Vagina (tissue), 2 donors: ENCODE data around the gene MCTP2. TPM values are rescaled to one million over a fixed set of nuclear protein-coding genes. Genes with fewer than 3 reads are reported as not detected.

ENCODE experiments used
- DNase-seq, 2 donors: peaks; one replicate each; pipeline ENCODE4 v3.0.0-alpha.2; 2017; ENCODE audit errors: extremely low spot score in 2 of 2
- H3K27ac ChIP-seq: fragments of 200-600 bp; sonication (generic); one replicate; pipeline ENCODE4 v1.5.1; 2019
- H3K27me3 ChIP-seq: fragments of 200-600 bp; sonication (generic); one replicate; pipeline ENCODE4 v1.5.1; 2019
- H3K36me3 ChIP-seq, 2 donors: fragments of 200-600 bp; sonication (generic); one replicate each; pipeline ENCODE4 v1.5.1; 2017 to 2019
- H3K4me1 ChIP-seq: fragments of 200-600 bp; sonication (generic); one replicate; pipeline ENCODE4 v1.5.1; 2019
- H3K4me3 ChIP-seq, 2 donors: fragments of 200-600 bp; sonication (generic); 1 replicate in 1 of 2; 2 replicates in 1 of 2; pipeline ENCODE4 v1.5.1; 2016 to 2019
- H3K9me3 ChIP-seq: fragments of 200-600 bp; sonication (generic); one replicate; pipeline ENCODE4 v1.5.1; 2019
- CTCF ChIP-seq, 3 experiments: fragments of 450-650 bp in 2 of 3; fragments of 200-600 bp in 1 of 3; sonication (generic) in 1 of 3; IDR thresholded peaks; one replicate each; pipeline ENCODE4 v1.5.1; 2017 to 2019; ENCODE audit warnings: antibody characterized with exemption in 3 of 3, mild to moderate bottlenecking in 2 of 3, moderate library complexity in 2 of 3
- POLR2A ChIP-seq, 2 donors: fragments of 450-650 bp; IDR thresholded peaks; one replicate each; pipeline ENCODE4 v1.6.1; 2017; ENCODE audit warnings: antibody characterized with exemption in 2 of 2, mild to moderate bottlenecking in 2 of 2, moderate library complexity in 2 of 2
- POLR2AphosphoS5 ChIP-seq, 2 donors: sonication (generic); formaldehyde crosslinking; IDR thresholded peaks; one replicate each; pipeline ENCODE4 v1.9.0; 2017; ENCODE audit warnings: antibody characterized with exemption in 2 of 2, mild to moderate bottlenecking in 2 of 2, low read depth in 1 of 2; ENCODE audit not compliant: insufficient read depth in 1 of 2
- intact Hi-C: fragments of 100-400 bp; cut with DNase I; formaldehyde crosslinking; loops from one replicate; pipeline ENCODE4 v1.15.1; 2023
- total RNA-seq: library from RNA; depleted of rRNA; stranded (reverse); fragments of >200 nt; gene quantifications from one replicate; pipeline ENCODE4 v1.2.3, GENCODE V29; 2016

Gene MCTP2
- total RNA-seq, 1 donor from 2014 or later: 21.1 TPM

- DNase-seq: no peak
Observed at GRCh38 chr15:94243418-94243817, 12.1 kb downstream of the MCTP2 start.

GRCh38 chr15:94246016-94246415, 14.7 kb downstream of the MCTP2 start:
- Histone ChIP-seq H3K4me3 (no peak overlapping the region), H3K27ac (no peak overlapping the region), H3K9me3 (no peaks in the 10 kb centered on the region), H3K27me3 (no peaks in the 10 kb centered on the region), H3K4me1 (no peaks in the 10 kb centered on the region), H3K36me3 (no peaks in the 10 kb centered on the region)
- no peak for TF ChIP-seq CTCF (IDR thresholded peaks at IDR 0.05)
- TF ChIP-seq POLR2AphosphoS5 (IDR thresholded peaks at IDR 0.05; ENCODE audit: insufficient read depth in 1 of 2, low read depth in 1 of 2): no peak
- DNase-seq: no peak
- intact Hi-C loops: no loop called here

More at GRCh38 chr15:94243418-94243817, 12.1 kb downstream of the MCTP2 start:
- Histone ChIP-seq H3K27me3 (no peaks in the 10 kb centered on the region), H3K4me1 (peaks cover 16% of the 10 kb centered on the region), H3K4me3 (no peak overlapping the region), H3K27ac (no peak overlapping the region), H3K9me3 (no peaks in the 10 kb centered on the region), H3K36me3 (no peaks in the 10 kb centered on the region)
- TF ChIP-seq POLR2AphosphoS5 (IDR thresholded peaks at IDR 0.05; ENCODE audit: insufficient read depth in 1 of 2, low read depth in 1 of 2) (no peak), POLR2A (IDR thresholded peaks at IDR 0.05) (no peak), CTCF (IDR thresholded peaks at IDR 0.05) (no peak)
- intact Hi-C loops: no loop called here

GRCh38 chr15:94247789-94248638, 16.7 kb downstream of the MCTP2 start:
- no peak overlapping the region for H3K27ac ChIP-seq
- H3K36me3 ChIP-seq: no peaks in the 10 kb centered on the region
- H3K9me3 ChIP-seq: no peaks in the 10 kb centered on the region
- TF ChIP-seq CTCF (IDR thresholded peaks at IDR 0.05): no peak
- TF ChIP-seq POLR2A (IDR thresholded peaks at IDR 0.05): no peak
- TF ChIP-seq POLR2AphosphoS5 (IDR thresholded peaks at IDR 0.05; ENCODE audit: insufficient read depth in 1 of 2, low read depth in 1 of 2): no peak
- H3K4me1 ChIP-seq: no peaks in the 10 kb centered on the region
- no peak overlapping the region for H3K4me3 ChIP-seq
- DNase-seq: no peak
- intact Hi-C loops: no loop called here
- H3K27me3 ChIP-seq: no peaks in the 10 kb centered on the region

GRCh38 chr15:94250801-94251200, 19.4 kb downstream of the MCTP2 start:
- Histone ChIP-seq H3K27me3 (no peaks in the 10 kb centered on the region), H3K4me1 (no peaks in the 10 kb centered on the region), H3K27ac (no peak overlapping the region), H3K9me3 (no peaks in the 10 kb centered on the region), H3K4me3 (no peak overlapping the region), H3K36me3 (no peaks in the 10 kb centered on the region)
- TF ChIP-seq POLR2AphosphoS5 (IDR thresholded peaks at IDR 0.05; ENCODE audit: insufficient read depth in 1 of 2, low read depth in 1 of 2): no peak
- TF ChIP-seq CTCF (IDR thresholded peaks at IDR 0.05): no peak
- TF ChIP-seq POLR2A (IDR thresholded peaks at IDR 0.05): no peak
- no peak for DNase-seq
- intact Hi-C loops: no loop called here

GRCh38 chr15:94252223-94252766, 20.9 kb downstream of the MCTP2 start:
- no peaks in the 10 kb centered on the region for H3K27me3 ChIP-seq
- intact Hi-C loops: no loop called here
- no peak overlapping the region for H3K4me3 ChIP-seq
- H3K4me1 ChIP-seq: no peaks in the 10 kb centered on the region
- TF ChIP-seq POLR2A (IDR thresholded peaks at IDR 0.05) (no peak), POLR2AphosphoS5 (IDR thresholded peaks at IDR 0.05; ENCODE audit: insufficient read depth in 1 of 2, low read depth in 1 of 2) (no peak), CTCF (IDR thresholded peaks at IDR 0.05) (no peak)
- no peaks in the 10 kb centered on the region for H3K36me3 ChIP-seq
- no peak for DNase-seq
- no peak overlapping the region for H3K27ac ChIP-seq
- no peaks in the 10 kb centered on the region for H3K9me3 ChIP-seq
